Measurements from ENCODE around the gene UVRAG. TPM values are rescaled to one million over a fixed set of nuclear protein-coding genes. Genes with fewer than 3 reads are reported as not detected.

Gene UVRAG
- total and polyA plus RNA-seq, 2 of the 13 experiments (the other 11 are each of a cell fraction or from before 2014, with no cell fraction given), result 9.7 to 17.3 TPM

DNA sequence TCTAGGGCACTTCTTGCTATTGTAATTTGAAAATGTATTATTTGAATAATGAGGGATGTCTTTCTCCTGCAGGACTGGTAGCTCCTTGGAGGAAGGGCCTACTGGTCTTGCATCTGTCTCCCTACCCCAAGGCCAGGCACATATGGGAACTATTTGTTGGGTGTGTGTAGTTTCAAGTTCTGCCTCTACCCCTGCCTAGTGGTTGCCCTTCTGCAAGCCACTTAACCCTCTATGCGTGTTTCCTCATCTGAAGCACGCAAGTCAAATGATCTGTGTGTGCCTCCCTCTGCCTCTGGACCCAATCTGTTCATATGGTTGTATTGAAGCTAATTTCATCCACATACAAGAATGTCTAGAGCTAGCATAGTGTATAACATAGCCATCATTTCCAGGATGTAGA, 324.3 kb downstream of the UVRAG start (continued):
- TF ChIP-seq SNRNP70 (IDR thresholded peaks at IDR 0.05; ENCODE audit: low read depth, low read length) (no peak), ZNF235 (CRISPR knock-in tag; IDR thresholded peaks at IDR 0.05; ENCODE audit: borderline replicate concordance) (no peak)
- TF ChIP-seq, protein P1, sequence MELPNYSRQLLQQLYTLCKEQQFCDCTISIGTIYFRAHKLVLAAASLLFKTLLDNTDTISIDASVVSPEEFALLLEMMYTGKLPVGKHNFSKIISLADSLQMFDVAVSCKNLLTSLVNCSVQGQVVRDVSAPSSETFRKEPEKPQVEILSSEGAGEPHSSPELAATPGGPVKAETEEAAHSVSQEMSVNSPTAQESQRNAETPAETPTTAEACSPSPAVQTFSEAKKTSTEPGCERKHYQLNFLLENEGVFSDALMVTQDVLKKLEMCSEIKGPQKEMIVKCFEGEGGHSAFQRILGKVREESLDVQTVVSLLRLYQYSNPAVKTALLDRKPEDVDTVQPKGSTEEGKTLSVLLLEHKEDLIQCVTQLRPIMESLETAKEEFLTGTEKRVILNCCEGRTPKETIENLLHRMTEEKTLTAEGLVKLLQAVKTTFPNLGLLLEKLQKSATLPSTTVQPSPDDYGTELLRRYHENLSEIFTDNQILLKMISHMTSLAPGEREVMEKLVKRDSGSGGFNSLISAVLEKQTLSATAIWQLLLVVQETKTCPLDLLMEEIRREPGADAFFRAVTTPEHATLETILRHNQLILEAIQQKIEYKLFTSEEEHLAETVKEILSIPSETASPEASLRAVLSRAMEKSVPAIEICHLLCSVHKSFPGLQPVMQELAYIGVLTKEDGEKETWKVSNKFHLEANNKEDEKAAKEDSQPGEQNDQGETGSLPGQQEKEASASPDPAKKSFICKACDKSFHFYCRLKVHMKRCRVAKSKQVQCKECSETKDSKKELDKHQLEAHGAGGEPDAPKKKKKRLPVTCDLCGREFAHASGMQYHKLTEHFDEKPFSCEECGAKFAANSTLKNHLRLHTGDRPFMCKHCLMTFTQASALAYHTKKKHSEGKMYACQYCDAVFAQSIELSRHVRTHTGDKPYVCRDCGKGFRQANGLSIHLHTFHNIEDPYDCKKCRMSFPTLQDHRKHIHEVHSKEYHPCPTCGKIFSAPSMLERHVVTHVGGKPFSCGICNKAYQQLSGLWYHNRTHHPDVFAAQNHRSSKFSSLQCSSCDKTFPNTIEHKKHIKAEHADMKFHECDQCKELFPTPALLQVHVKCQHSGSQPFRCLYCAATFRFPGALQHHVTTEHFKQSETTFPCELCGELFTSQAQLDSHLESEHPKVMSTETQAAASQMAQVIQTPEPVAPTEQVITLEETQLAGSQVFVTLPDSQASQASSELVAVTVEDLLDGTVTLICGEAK (IDR thresholded peaks at IDR 0.05), result no peak
- TF ChIP-seq, protein P1 (CRISPR knock-in tag; IDR thresholded peaks at IDR 0.05), result no peak

Data from HepG2 (cell line).